Upper lobe of left lung (tissue), 6 donors: ENCODE data around the gene TUBD1. TPM values are rescaled to one million over a fixed set of nuclear protein-coding genes. Genes with fewer than 3 reads are reported as not detected.
"Not testable (repeated sequence)": the region's sequence is repeated elsewhere in the genome, so short reads cannot be mapped to it uniquely, and the experiment has no call there.

Source experiments
- ATAC-seq, 2 donors: fragments of 200-7000 bp; cut with Tn5 transposase; one replicate each; pipeline ENCODE4 v1.9.1; 2022; ENCODE audit warnings: mild to moderate bottlenecking in 2 of 2, moderate library complexity in 2 of 2; ENCODE audit not compliant: low FRiP score in 2 of 2
- DNase-seq, 2 donors: peaks; one replicate each; pipeline ENCODE4 v3.0.0-alpha.2; 2019 to 2020
- H3K27ac ChIP-seq, 4 donors: fragments of 200-600 bp; sonication (generic); one replicate each; pipeline ENCODE4 v1.5.1; 2016 to 2019
- H3K27me3 ChIP-seq, 4 donors: fragments of 200-600 bp; sonication (generic); one replicate each; pipeline ENCODE4 v1.5.1; 2017 to 2019
- H3K36me3 ChIP-seq, 4 donors: fragments of 200-600 bp; sonication (generic); one replicate each; pipeline ENCODE4 v1.5.1; 2016 to 2019
- H3K4me1 ChIP-seq, 4 donors: fragments of 200-600 bp; sonication (generic); one replicate each; pipeline ENCODE4 v1.5.1; 2018 to 2019
- H3K4me3 ChIP-seq, 4 donors: fragments of 200-600 bp; sonication (generic); one replicate each; pipeline ENCODE4 v1.5.1; 2017 to 2019; ENCODE audit warnings: mild to moderate bottlenecking in 2 of 4, moderate library complexity in 1 of 4
- H3K9me3 ChIP-seq, 4 donors: fragments of 200-600 bp; sonication (generic); one replicate each; pipeline ENCODE4 v1.5.1; 2018 to 2019
- EP300 ChIP-seq, 4 donors: sonication (generic); formaldehyde crosslinking; IDR thresholded peaks; one replicate each; pipeline ENCODE4 v1.5.1; 2017; ENCODE audit warnings: antibody characterized with exemption in 4 of 4, control low read depth in 2 of 4
- POLR2A ChIP-seq, 4 donors: fragments of 450-650 bp; IDR thresholded peaks; one replicate each; pipeline ENCODE4 v1.5.1; 2016 to 2017; ENCODE audit warnings: antibody characterized with exemption in 4 of 4, mild to moderate bottlenecking in 2 of 4
- POLR2AphosphoS5 ChIP-seq, 2 donors: sonication (generic); formaldehyde crosslinking; IDR thresholded peaks; one replicate each; pipeline ENCODE4 v1.5.1; 2017; ENCODE audit warnings: antibody characterized with exemption in 2 of 2
- WGBS, 2 donors: methylation state at CpG; one replicate each; pipeline ENCODE4 v1.1.5; 2017 to 2018; 5-methylcytosine and 5-hydroxymethylcytosine counted together
- total RNA-seq, 6 donors: library from RNA; depleted of rRNA in 4 of 6; stranded (reverse); fragments of >200 nt in 4 of 6; gene quantifications; one replicate each; pipeline versions ENCODE4 v1.1.0 to v1.2.1, GENCODE V29; 2016 to 2021
- TF ChIP-seq, protein P1 (sequence below), 6 experiments: fragments of 450-650 bp in 4 of 6; fragments of 200-600 bp in 2 of 6; sonication (generic) in 2 of 6; IDR thresholded peaks; one replicate each; pipeline ENCODE4 v1.5.1; 2016 to 2019; ENCODE audit warnings: antibody characterized with exemption in 6 of 6
- donor health status: DM: no; HTN: no; CAD: no; lungs with moderate emphysema.
- donor health status: DM: no; HTN: yes; CAD: no; lungs with severe emphysema.

The TUBD1 gene
- total RNA-seq, 6 donors from 2014 or later: 3.1 to 52.4 (median 7.6) TPM

DNA sequence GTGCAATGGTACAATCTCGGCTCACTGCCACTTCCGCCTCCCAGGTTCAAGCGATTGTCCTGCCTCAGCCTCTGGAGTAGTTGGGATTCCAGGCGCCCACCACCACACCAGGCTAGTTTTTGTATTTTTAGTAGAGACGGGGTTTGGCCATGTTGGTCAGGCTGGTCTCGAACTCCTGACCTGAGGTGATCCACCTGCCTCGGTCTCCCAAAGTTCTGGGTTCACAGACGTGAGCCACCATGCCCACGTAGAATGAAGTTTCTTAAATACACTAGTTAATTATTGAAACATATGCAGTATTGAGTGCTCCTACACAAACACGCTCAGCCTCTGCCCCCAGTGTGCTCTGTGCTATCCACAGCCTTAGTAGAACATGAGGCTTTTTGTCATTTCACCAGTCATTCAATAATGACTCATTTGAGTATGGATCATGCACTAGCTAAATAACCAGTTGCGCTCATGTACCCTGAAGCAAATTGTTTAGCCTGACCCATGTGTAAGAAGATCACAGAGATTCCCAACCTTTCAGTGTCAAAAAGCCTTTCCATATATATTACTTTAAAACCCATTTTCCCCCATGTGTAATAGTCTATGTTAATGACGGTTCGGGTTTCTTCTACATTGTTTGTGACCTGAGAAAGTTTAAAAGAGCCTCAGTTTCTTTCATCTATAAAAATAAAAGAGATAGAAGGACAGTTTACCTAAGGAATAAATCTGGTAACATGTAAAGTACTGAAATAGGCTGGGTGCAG is 49.7 kb downstream of the TUBD1 start:
- DNase-seq: peak in 1 of 2 donors; percentile 43
- H3K27ac ChIP-seq: peak overlapping the region; percentile 93 to 96 (median 93)
- H3K27me3 ChIP-seq: no peaks in the 10 kb centered on the region
- peaks cover 0 to 38% (median 5%) of the 10 kb centered on the region in 4 donors for H3K36me3 ChIP-seq
- peak; percentile 8 to 54 for ATAC-seq
- TF ChIP-seq POLR2A (IDR thresholded peaks at IDR 0.05) (peak in 3 of 4 donors; percentile 30 to 70 (median 35)), EP300 (IDR thresholded peaks at IDR 0.05) (peak in 1 of 4 donors; percentile 32), POLR2AphosphoS5 (IDR thresholded peaks at IDR 0.05) (peak; percentile 39 to 88)
- TF ChIP-seq, protein P1, sequence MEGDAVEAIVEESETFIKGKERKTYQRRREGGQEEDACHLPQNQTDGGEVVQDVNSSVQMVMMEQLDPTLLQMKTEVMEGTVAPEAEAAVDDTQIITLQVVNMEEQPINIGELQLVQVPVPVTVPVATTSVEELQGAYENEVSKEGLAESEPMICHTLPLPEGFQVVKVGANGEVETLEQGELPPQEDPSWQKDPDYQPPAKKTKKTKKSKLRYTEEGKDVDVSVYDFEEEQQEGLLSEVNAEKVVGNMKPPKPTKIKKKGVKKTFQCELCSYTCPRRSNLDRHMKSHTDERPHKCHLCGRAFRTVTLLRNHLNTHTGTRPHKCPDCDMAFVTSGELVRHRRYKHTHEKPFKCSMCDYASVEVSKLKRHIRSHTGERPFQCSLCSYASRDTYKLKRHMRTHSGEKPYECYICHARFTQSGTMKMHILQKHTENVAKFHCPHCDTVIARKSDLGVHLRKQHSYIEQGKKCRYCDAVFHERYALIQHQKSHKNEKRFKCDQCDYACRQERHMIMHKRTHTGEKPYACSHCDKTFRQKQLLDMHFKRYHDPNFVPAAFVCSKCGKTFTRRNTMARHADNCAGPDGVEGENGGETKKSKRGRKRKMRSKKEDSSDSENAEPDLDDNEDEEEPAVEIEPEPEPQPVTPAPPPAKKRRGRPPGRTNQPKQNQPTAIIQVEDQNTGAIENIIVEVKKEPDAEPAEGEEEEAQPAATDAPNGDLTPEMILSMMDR (IDR thresholded peaks at IDR 0.05): no peak
- H3K9me3 ChIP-seq: no peaks in the 10 kb centered on the region
- H3K4me3 ChIP-seq: peak overlapping the region in 2 of 4 donors; percentile 52 to 66
- peaks cover 31 to 73% (median 49%) of the 10 kb centered on the region in 4 donors for H3K4me1 ChIP-seq
- 79 to 82% methylated on average over 13 of the region's 13 CpGs for WGBS, 2 donors

DNA sequence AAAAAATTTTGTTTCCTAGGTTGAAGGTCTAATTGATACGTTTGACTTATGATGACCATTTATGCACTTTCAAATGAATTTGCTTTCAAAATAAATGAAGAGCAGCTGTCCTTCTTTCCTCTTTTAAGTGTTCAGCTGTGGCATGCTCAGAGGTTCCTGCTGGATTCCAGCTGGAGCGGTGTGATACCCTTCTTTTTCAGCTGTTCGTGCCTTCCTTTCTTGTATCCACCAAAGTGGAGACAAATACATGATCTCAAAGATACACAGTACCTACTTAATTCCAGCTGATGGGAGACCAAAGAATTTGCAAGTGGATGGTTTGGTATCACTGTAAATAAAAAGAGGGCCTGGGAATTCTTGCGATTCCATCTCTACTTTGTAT is 50.9 kb downstream of the TUBD1 start:
- 66 to 77% methylated on average over 4 of the region's 4 CpGs for WGBS, 2 donors
- DNase-seq: peak in 1 of 2 donors; percentile 10
- peak overlapping the region; percentile 93 to 96 (median 93) for H3K27ac ChIP-seq
- ATAC-seq, H3K9me3 ChIP-seq, H3K27me3 ChIP-seq: not testable (repeated sequence)
- H3K36me3 ChIP-seq: peaks cover 0 to 38% (median 5%) of the 10 kb centered on the region in 4 donors
- H3K4me3 ChIP-seq: peak overlapping the region in 2 of 4 donors; percentile 52 to 66
- H3K4me1 ChIP-seq: peaks cover 24 to 66% (median 43%) of the 10 kb centered on the region in 4 donors

DNA sequence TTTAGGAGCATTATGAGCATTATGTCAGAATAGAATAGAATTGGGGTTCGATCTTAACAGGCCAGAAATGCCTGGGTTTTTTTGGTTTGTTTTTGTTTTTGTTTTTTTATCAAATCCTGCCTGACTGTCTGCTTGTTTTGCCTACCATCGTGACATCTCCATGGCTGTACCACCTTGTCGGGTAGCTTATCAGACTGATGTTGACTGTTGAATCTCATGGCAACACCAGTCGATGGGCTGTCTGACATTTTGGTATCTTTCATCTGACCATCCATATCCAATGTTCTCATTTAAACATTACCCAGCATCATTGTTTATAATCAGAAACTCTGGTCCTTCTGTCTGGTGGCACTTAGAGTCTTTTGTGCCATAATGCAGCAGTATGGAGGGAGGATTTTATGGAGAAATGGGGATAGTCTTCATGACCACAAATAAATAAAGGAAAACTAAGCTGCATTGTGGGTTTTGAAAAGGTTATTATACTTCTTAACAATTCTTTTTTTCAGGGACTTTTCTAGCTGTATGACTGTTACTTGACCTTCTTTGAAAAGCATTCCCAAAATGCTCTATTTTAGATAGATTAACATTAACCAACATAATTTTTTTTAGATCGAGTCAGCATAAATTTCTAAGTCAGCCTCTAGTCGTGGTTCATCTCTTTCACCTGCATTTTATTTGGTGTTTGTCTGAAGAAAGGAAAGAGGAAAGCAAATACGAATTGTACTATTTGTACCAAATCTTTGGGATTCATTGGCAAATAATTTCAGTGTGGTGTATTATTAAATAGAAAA is 51.5 kb downstream of the TUBD1 start:
- peak in 1 of 4 donors; percentile 29 for TF ChIP-seq POLR2A (IDR thresholded peaks at IDR 0.05)
- peak in 1 of 2 donors; percentile 58 for TF ChIP-seq POLR2AphosphoS5 (IDR thresholded peaks at IDR 0.05)
- not testable (repeated sequence) for H3K27me3 ChIP-seq, ATAC-seq, H3K9me3 ChIP-seq
- 44 to 49% methylated on average over 7 of the region's 7 CpGs for WGBS, 2 donors
- H3K27ac ChIP-seq: peak overlapping the region; percentile 93 to 96 (median 93)
- peaks cover 0 to 38% (median 5%) of the 10 kb centered on the region in 4 donors for H3K36me3 ChIP-seq
- H3K4me3 ChIP-seq: peak overlapping the region in 3 of 4 donors; percentile 44 to 66 (median 52)
- peak in 1 of 2 donors; percentile 20 for DNase-seq
- peaks cover 24 to 66% (median 43%) of the 10 kb centered on the region in 4 donors for H3K4me1 ChIP-seq

DNA sequence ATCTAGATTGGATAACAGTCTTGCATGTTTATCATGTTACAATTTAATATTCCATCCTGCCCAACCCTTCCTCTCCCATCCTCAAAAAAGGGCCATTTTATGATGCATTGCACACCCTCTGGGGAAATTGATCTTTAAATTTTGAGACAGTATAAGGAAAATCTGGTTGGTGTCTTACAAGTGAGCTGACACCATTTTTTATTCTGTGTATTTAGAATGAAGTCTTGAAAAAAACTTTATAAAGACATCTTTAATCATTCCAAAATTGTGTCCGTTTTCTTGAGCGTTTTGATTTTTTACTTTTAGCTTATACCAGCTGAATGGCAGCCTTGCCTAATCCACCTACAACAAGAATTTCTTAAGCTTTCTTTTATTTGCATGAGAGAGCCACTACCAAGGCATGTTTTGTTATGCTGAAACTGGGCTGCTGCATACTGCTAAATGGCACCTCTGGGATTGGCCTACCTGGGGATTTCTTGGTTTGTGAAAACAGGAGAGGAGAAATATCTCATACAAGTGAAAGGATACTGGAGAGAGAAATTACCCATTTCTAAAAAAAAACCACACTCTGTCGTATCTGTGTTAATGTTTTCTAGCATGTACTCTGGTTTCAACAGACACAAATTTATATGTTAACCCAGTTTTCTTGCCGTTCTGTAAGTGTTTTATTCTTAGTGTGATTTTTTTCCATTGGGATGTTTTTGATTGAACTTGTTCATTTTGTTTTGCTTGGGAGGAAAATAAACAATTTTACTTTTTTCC is 52.2 kb downstream of the TUBD1 start:
- WGBS, 2 donors: 37 to 42% methylated on average over 4 of the region's 4 CpGs
- peak in 1 of 2 donors; percentile 20 for DNase-seq
- no peak for ATAC-seq
- Histone ChIP-seq H3K36me3 (peaks cover 0 to 38% (median 5%) of the 10 kb centered on the region in 4 donors), H3K9me3 (no peaks in the 10 kb centered on the region), H3K27ac (peak overlapping the region; percentile 93 to 96 (median 93)), H3K4me3 (peak overlapping the region; percentile 44 to 66 (median 54)), H3K4me1 (peaks cover 19 to 61% (median 39%) of the 10 kb centered on the region in 4 donors), H3K27me3 (no peaks in the 10 kb centered on the region)
- TF ChIP-seq, protein P1 (IDR thresholded peaks at IDR 0.05): no peak
- TF ChIP-seq POLR2AphosphoS5 (IDR thresholded peaks at IDR 0.05) (peak in 1 of 2 donors; percentile 15), POLR2A (IDR thresholded peaks at IDR 0.05) (no peak), EP300 (IDR thresholded peaks at IDR 0.05) (no peak)

DNA sequence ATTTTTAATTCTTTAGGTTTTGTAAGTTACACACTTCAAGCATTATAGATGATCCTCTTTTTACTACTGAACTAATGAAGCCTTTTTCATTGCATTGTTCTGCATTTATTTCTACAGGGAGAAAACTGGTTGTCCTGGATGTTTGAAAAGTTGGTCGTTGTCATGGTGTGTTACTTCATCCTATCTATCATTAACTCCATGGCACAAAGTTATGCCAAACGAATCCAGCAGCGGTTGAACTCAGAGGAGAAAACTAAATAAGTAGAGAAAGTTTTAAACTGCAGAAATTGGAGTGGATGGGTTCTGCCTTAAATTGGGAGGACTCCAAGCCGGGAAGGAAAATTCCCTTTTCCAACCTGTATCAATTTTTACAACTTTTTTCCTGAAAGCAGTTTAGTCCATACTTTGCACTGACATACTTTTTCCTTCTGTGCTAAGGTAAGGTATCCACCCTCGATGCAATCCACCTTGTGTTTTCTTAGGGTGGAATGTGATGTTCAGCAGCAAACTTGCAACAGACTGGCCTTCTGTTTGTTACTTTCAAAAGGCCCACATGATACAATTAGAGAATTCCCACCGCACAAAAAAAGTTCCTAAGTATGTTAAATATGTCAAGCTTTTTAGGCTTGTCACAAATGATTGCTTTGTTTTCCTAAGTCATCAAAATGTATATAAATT is 53.0 kb downstream of the TUBD1 start:
- DNase-seq: peak in 1 of 2 donors; percentile 16
- no peaks in the 10 kb centered on the region for H3K9me3 ChIP-seq
- H3K27me3 ChIP-seq: no peaks in the 10 kb centered on the region
- TF ChIP-seq POLR2AphosphoS5 (IDR thresholded peaks at IDR 0.05): peak in 1 of 2 donors; percentile 60
- no peak for TF ChIP-seq POLR2A (IDR thresholded peaks at IDR 0.05)
- H3K27ac ChIP-seq: peak overlapping the region; percentile 93 to 96 (median 93)
- no peak for ATAC-seq
- peak overlapping the region; percentile 44 to 66 (median 54) for H3K4me3 ChIP-seq
- H3K36me3 ChIP-seq: peaks cover 0 to 38% (median 5%) of the 10 kb centered on the region in 4 donors
- peaks cover 12 to 54% (median 32%) of the 10 kb centered on the region in 4 donors for H3K4me1 ChIP-seq
- 34 to 39% methylated on average over 6 of the region's 6 CpGs for WGBS, 2 donors
